H9 (cell line): ENCODE data around the gene GRM5. TPM values are rescaled to one million over a fixed set of nuclear protein-coding genes. Genes with fewer than 3 reads are reported as not detected.
"Not testable (repeated sequence)": the region's sequence is repeated elsewhere in the genome, so short reads cannot be mapped to it uniquely, and the experiment has no call there.

Experiments used
- DNase-seq: peaks from one replicate; pipeline ENCODE4 v3.0.0-alpha.2; 2017
- H2AFZ ChIP-seq: one replicate; pipeline ENCODE4 v1.6.1; 2013; ENCODE audit warnings: mild to moderate bottlenecking, low read length, control low read depth, moderate library complexity
- H2AK5ac ChIP-seq: 2 replicates; pipeline ENCODE4 v1.6.1; 2013; ENCODE audit warnings: low read length, control low read depth, mixed read lengths; ENCODE audit not compliant: insufficient read length
- H2BK120ac ChIP-seq: one replicate; pipeline ENCODE4 v1.6.1; 2013; ENCODE audit warnings: low read depth, mild to moderate bottlenecking, low read length, control low read depth, inconsistent platforms; ENCODE audit not compliant: poor library complexity, severe bottlenecking
- H2BK12ac ChIP-seq: 2 replicates; pipeline ENCODE4 v1.6.1; 2013; ENCODE audit warnings: low read length, control low read depth, mixed read lengths, low read depth; ENCODE audit not compliant: insufficient read length
- H2BK15ac ChIP-seq: 2 replicates; pipeline ENCODE4 v1.6.1; 2013; ENCODE audit warnings: low read depth, low read length, control low read depth
- H2BK20ac ChIP-seq: one replicate; pipeline ENCODE4 v1.6.1; 2013; ENCODE audit warnings: low read depth, mild to moderate bottlenecking, low read length, control low read depth, inconsistent platforms; ENCODE audit not compliant: poor library complexity, severe bottlenecking
- H2BK5ac ChIP-seq: 2 replicates; pipeline ENCODE4 v1.6.1; 2013; ENCODE audit warnings: low read length, control low read depth, mixed read lengths; ENCODE audit not compliant: insufficient read length
- H3K14ac ChIP-seq: 2 replicates; pipeline ENCODE4 v1.6.1; 2013; ENCODE audit warnings: low read length, control low read depth; ENCODE audit not compliant: insufficient read depth
- H3K18ac ChIP-seq: 2 replicates; pipeline ENCODE4 v1.6.1; 2013; ENCODE audit warnings: low read depth, mild to moderate bottlenecking, mixed read lengths, low read length, control low read depth; ENCODE audit not compliant: insufficient read length
- H3K23ac ChIP-seq: 2 replicates; pipeline ENCODE4 v1.6.1; 2013; ENCODE audit warnings: low read length, control low read depth, mixed read lengths, low read depth; ENCODE audit not compliant: insufficient read length
- H3K23me2 ChIP-seq: 2 replicates; pipeline ENCODE4 v1.6.1; 2013; ENCODE audit warnings: low read depth, mild to moderate bottlenecking, mixed read lengths, low read length, control low read depth; ENCODE audit not compliant: insufficient read length, poor library complexity, severe bottlenecking
- H3K27ac ChIP-seq: 2 replicates; pipeline ENCODE4 v1.5.1; 2013; ENCODE audit warnings: low read length, control low read depth, mixed read lengths, low read depth; ENCODE audit not compliant: insufficient read length
- H3K27me3 ChIP-seq: 2 replicates; pipeline ENCODE4 v1.6.1; 2013; ENCODE audit warnings: low read length, control low read depth, inconsistent platforms; ENCODE audit not compliant: insufficient read depth
- H3K4ac ChIP-seq: 2 replicates; pipeline ENCODE4 v1.6.1; 2013; ENCODE audit warnings: low read depth, mild to moderate bottlenecking, control low read depth, inconsistent platforms, low read length, moderate library complexity
- H3K4me1 ChIP-seq: 2 replicates; pipeline ENCODE4 v1.6.1; 2013; ENCODE audit warnings: low read length, control low read depth, inconsistent platforms; ENCODE audit not compliant: insufficient read depth
- H3K4me2 ChIP-seq: 2 replicates; pipeline ENCODE4 v1.6.1; 2013; ENCODE audit warnings: low read length, control low read depth, mixed read lengths; ENCODE audit not compliant: insufficient read length, insufficient read depth
- H3K56ac ChIP-seq: 2 replicates; pipeline ENCODE4 v1.6.1; 2013; ENCODE audit warnings: low read depth, mild to moderate bottlenecking, mixed read lengths, low read length, control low read depth; ENCODE audit not compliant: insufficient read length
- H3K79me1 ChIP-seq: 2 replicates; pipeline ENCODE4 v1.6.1; 2013; ENCODE audit warnings: low read depth, mild to moderate bottlenecking, moderate library complexity, low read length, control low read depth, inconsistent platforms; ENCODE audit not compliant: insufficient read depth, poor library complexity, severe bottlenecking
- H3K79me2 ChIP-seq: 2 replicates; pipeline ENCODE4 v1.6.1; 2013; ENCODE audit warnings: low read length, control low read depth, inconsistent platforms; ENCODE audit not compliant: insufficient read depth
- H3K9ac ChIP-seq: 2 replicates; pipeline ENCODE4 v1.6.1; 2013; ENCODE audit warnings: low read length, control low read depth, mixed read lengths; ENCODE audit not compliant: insufficient read length; ENCODE audit errors: extremely low read depth
- H3K9me3 ChIP-seq: one replicate; pipeline ENCODE4 v1.6.1; 2013; ENCODE audit warnings: low read depth, low read length, inconsistent platforms; ENCODE audit not compliant: control insufficient read depth
- H3T11ph ChIP-seq: one replicate; pipeline ENCODE4 v1.6.1; 2013; ENCODE audit warnings: mild to moderate bottlenecking, low read length, control low read depth, inconsistent platforms
- H4K20me1 ChIP-seq: one replicate; pipeline ENCODE4 v1.6.1; 2013; ENCODE audit not compliant: control insufficient read depth, insufficient read length, insufficient read depth
- H4K5ac ChIP-seq: 2 replicates; pipeline ENCODE4 v1.6.1; 2013; ENCODE audit warnings: low read depth, mild to moderate bottlenecking, mixed read lengths, low read length, control low read depth; ENCODE audit not compliant: insufficient read length
- H4K8ac ChIP-seq: replicated peaks from 2 replicates; pipeline ENCODE4 v1.6.1; 2013; ENCODE audit warnings: low read length, control low read depth, mixed read lengths, low read depth; ENCODE audit not compliant: insufficient read length
- H4K91ac ChIP-seq: 2 replicates; pipeline ENCODE4 v1.6.1; 2013; ENCODE audit warnings: low read depth, mild to moderate bottlenecking, moderate library complexity, mixed read lengths, low read length, control low read depth; ENCODE audit not compliant: insufficient read length
- H3K27ac Mint-ChIP-seq, 3 experiments: 2 replicates in 2 of 3; 3 replicates in 1 of 3; pipeline ENCODE4 v1.8.0; 2020 to 2021; ENCODE audit warnings: mixed read lengths in 3 of 3, mild to moderate bottlenecking in 1 of 3, moderate library complexity in 1 of 3
- H3K27me3 Mint-ChIP-seq: 2 replicates; pipeline ENCODE4 v1.8.0; 2021; ENCODE audit warnings: low read depth, mild to moderate bottlenecking, moderate library complexity, mixed read lengths
- H3K36me3 Mint-ChIP-seq, 3 experiments: 2 replicates in 2 of 3; 3 replicates in 1 of 3; pipeline ENCODE4 v1.8.0; 2020 to 2021; ENCODE audit warnings: low read depth in 3 of 3, mixed read lengths in 3 of 3; ENCODE audit not compliant: insufficient read depth in 1 of 3
- H3K4me1 Mint-ChIP-seq, 2 experiments: 2 replicates each; pipeline ENCODE4 v1.8.0; 2020; ENCODE audit warnings: mixed read lengths in 2 of 2
- H3K4me3 Mint-ChIP-seq, 2 experiments: 2 replicates in 1 of 2; 3 replicates in 1 of 2; pipeline ENCODE4 v1.8.0; 2020 to 2021; ENCODE audit warnings: mild to moderate bottlenecking in 2 of 2, mixed read lengths in 2 of 2, moderate library complexity in 1 of 2
- H3K9me3 Mint-ChIP-seq, 2 experiments: 2 replicates in 1 of 2; 3 replicates in 1 of 2; pipeline ENCODE4 v1.8.0; 2020; ENCODE audit warnings: mild to moderate bottlenecking in 2 of 2, mixed read lengths in 2 of 2, moderate library complexity in 1 of 2
- WGBS: extraction: QIAGEN DNeasy Blood & Tissue Kit; methylation state at CpG from one replicate; pipeline ENCODE4 v1.1.7; 2013; ENCODE audit warnings: missing lambda C conversion rate, low lambda C conversion rate, mixed read lengths; ENCODE audit not compliant: insufficient read length; ENCODE audit errors: extremely low coverage; 5-methylcytosine and 5-hydroxymethylcytosine counted together
- total RNA-seq: library from RNA; stranded (reverse); gene quantifications from 2 replicates; pipeline ENCODE4 v1.2.1, GENCODE V29; 2021

GRM5 gene
- total RNA-seq, 1 experiment from 2014 or later = not detected

- H4K5ac ChIP-seq, H3K27ac ChIP-seq, H3K9me3 Mint-ChIP-seq, H3K27me3 Mint-ChIP-seq, H3K4me3 Mint-ChIP-seq, H3K23ac ChIP-seq, H3T11ph ChIP-seq, H4K20me1 ChIP-seq, H3K9me3 ChIP-seq, DNase-seq, H3K27me3 ChIP-seq, H2AK5ac ChIP-seq, H2BK5ac ChIP-seq, H3K4me2 ChIP-seq, H3K79me1 ChIP-seq, H3K9ac ChIP-seq, H2AFZ ChIP-seq, H4K8ac ChIP-seq, H2BK20ac ChIP-seq, H3K14ac ChIP-seq, H2BK120ac ChIP-seq, H3K4me1 ChIP-seq, H3K36me3 Mint-ChIP-seq, H2BK12ac ChIP-seq, H3K56ac ChIP-seq, H3K4ac ChIP-seq, H3K18ac ChIP-seq, H4K91ac ChIP-seq, H3K23me2 ChIP-seq, H3K27ac Mint-ChIP-seq, H3K79me2 ChIP-seq, H3K4me1 Mint-ChIP-seq, H2BK15ac ChIP-seq: not testable (repeated sequence)
- no CpG with 5 or more reads among the region's 3 CpGs for WGBS
Observed at GRCh38 chr11:88844941-88845340, 220.8 kb downstream of the GRM5 start.

GRCh38 chr11:88843766-88844426 lies 221.9 kb downstream of the GRM5 start:
- H2BK5ac ChIP-seq, H3K4me1 Mint-ChIP-seq, H3K4me3 Mint-ChIP-seq, DNase-seq, H3T11ph ChIP-seq, H3K79me1 ChIP-seq, H2AK5ac ChIP-seq, H4K8ac ChIP-seq, H3K27ac ChIP-seq, H3K27me3 ChIP-seq, H3K9ac ChIP-seq, H3K27ac Mint-ChIP-seq, H2BK12ac ChIP-seq, H3K23ac ChIP-seq, H3K14ac ChIP-seq, H3K36me3 Mint-ChIP-seq, H3K9me3 ChIP-seq, H3K23me2 ChIP-seq, H3K18ac ChIP-seq, H4K5ac ChIP-seq, H3K27me3 Mint-ChIP-seq, H2BK15ac ChIP-seq, H2AFZ ChIP-seq, H3K79me2 ChIP-seq, H2BK20ac ChIP-seq, H4K20me1 ChIP-seq, H3K4me1 ChIP-seq, H3K56ac ChIP-seq, H2BK120ac ChIP-seq, H3K4me2 ChIP-seq, H3K4ac ChIP-seq, H3K9me3 Mint-ChIP-seq, H4K91ac ChIP-seq: not testable (repeated sequence)
- no CpG with 5 or more reads among the region's 1 CpG for WGBS
